Breast epithelium (tissue), 4 donors: ENCODE data around the gene PLET1. TPM values are rescaled to one million over a fixed set of nuclear protein-coding genes. Genes with fewer than 3 reads are reported as not detected.
A peak's percentile ranks its signal among the peaks of the same experiment; 100 is the strongest.

ENCODE experiments used
- DNase-seq, 2 donors: peaks; one replicate each; pipeline ENCODE4 v3.0.0-alpha.2; 2019; ENCODE audit warnings: low spot score in 2 of 2
- H3K27ac ChIP-seq, 2 donors: fragments of 200-600 bp; sonication (generic) in 1 of 2; one replicate each; pipeline ENCODE4 v1.5.1; 2016 to 2019; ENCODE audit warnings: mild to moderate bottlenecking in 1 of 2
- H3K27me3 ChIP-seq, 2 donors: fragments of 200-600 bp; sonication (generic) in 1 of 2; one replicate each; pipeline versions ENCODE4 v1.5.1 to v1.6.0; 2017 to 2019; ENCODE audit warnings: control low read depth in 1 of 2, mild to moderate bottlenecking in 1 of 2
- H3K36me3 ChIP-seq: fragments of 200-600 bp; one replicate; pipeline ENCODE4 v1.5.1; 2019
- H3K4me1 ChIP-seq, 2 donors: fragments of 200-600 bp; sonication (generic); one replicate each; pipeline ENCODE4 v1.5.1; 2016 to 2019; ENCODE audit warnings: control low read depth in 1 of 2
- H3K4me3 ChIP-seq, 3 donors: fragments of 200-600 bp; sonication (generic); 1 replicate in 2 of 3; 2 replicates in 1 of 3; pipeline ENCODE4 v1.5.1; 2016 to 2019; ENCODE audit warnings: mild to moderate bottlenecking in 3 of 3, moderate library complexity in 2 of 3
- H3K9me3 ChIP-seq, 2 donors: fragments of 200-600 bp; sonication (generic) in 1 of 2; one replicate each; pipeline ENCODE4 v1.5.1; 2016 to 2019; ENCODE audit warnings: control low read depth in 1 of 2
- CTCF ChIP-seq, 3 donors: fragments of 450-650 bp; IDR thresholded peaks; one replicate each; pipeline ENCODE4 v1.5.1; 2016 to 2017; ENCODE audit warnings: antibody characterized with exemption in 3 of 3, mild to moderate bottlenecking in 3 of 3, moderate library complexity in 3 of 3
- POLR2A ChIP-seq: fragments of 450-650 bp; IDR thresholded peaks from one replicate; pipeline ENCODE4 v1.6.1; 2016; ENCODE audit warnings: antibody characterized with exemption, mild to moderate bottlenecking, moderate library complexity
- POLR2AphosphoS5 ChIP-seq, 3 donors: sonication (generic); formaldehyde crosslinking; IDR thresholded peaks; one replicate each; pipeline ENCODE4 v1.6.1; 2017; ENCODE audit warnings: antibody characterized with exemption in 3 of 3
- intact Hi-C: fragments of 100-400 bp; cut with DNase I; formaldehyde crosslinking; loops from one replicate; pipeline ENCODE4 v1.15.1; 2023; ENCODE audit warnings: low total_unique reads
- total RNA-seq, 3 donors: library from RNA; depleted of rRNA; stranded (reverse); fragments of >200 nt; gene quantifications; one replicate each; pipeline ENCODE4 v1.1.0, GENCODE V29; 2016

Gene PLET1
- total RNA-seq, 3 donors from 2014 or later = not detected

GRCh38 chr11:112219476-112220232 is 41.0 kb downstream of the PLET1 start:
- DNase-seq = peak in 1 of 2 donors; percentile 34
- Histone ChIP-seq H3K27ac (no peak overlapping the region), H3K9me3 (no peaks in the 10 kb centered on the region), H3K4me1 (no peaks in the 10 kb centered on the region), H3K27me3 (no peaks in the 10 kb centered on the region), H3K36me3 (no peaks in the 10 kb centered on the region), H3K4me3 (no peak overlapping the region)
- peak; percentile 51 to 90 (median 87) for TF ChIP-seq CTCF (IDR thresholded peaks at IDR 0.05)
- no peak for TF ChIP-seq POLR2A
- intact Hi-C loops = loop anchor here (5.0 kb wide), 1 partner anchor 63 kb away; no protein-coding TSS in a partner anchor

- TF ChIP-seq POLR2AphosphoS5 (IDR thresholded peaks at IDR 0.05) (no peak), POLR2A (no peak), CTCF (IDR thresholded peaks at IDR 0.05) (no peak)
- no peaks in the 10 kb centered on the region for H3K36me3 ChIP-seq
- intact Hi-C loops = no loop called here
- no peaks in the 10 kb centered on the region for H3K27me3 ChIP-seq
- no peak for DNase-seq
- no peaks in the 10 kb centered on the region for H3K9me3 ChIP-seq
- no peak overlapping the region for H3K27ac ChIP-seq
- no peak overlapping the region for H3K4me3 ChIP-seq
- no peaks in the 10 kb centered on the region for H3K4me1 ChIP-seq
Measured at GRCh38 chr11:112216561-112217105, 44.0 kb downstream of the PLET1 start.

GRCh38 chr11:112215621-112216020 is 45.0 kb downstream of the PLET1 start:
- Histone ChIP-seq H3K4me1 (no peaks in the 10 kb centered on the region), H3K36me3 (no peaks in the 10 kb centered on the region), H3K27ac (no peak overlapping the region), H3K9me3 (no peaks in the 10 kb centered on the region), H3K27me3 (no peaks in the 10 kb centered on the region), H3K4me3 (no peak overlapping the region)
- no peak for DNase-seq
- TF ChIP-seq POLR2AphosphoS5 (IDR thresholded peaks at IDR 0.05) = no peak
- TF ChIP-seq CTCF (IDR thresholded peaks at IDR 0.05) = no peak
- no peak for TF ChIP-seq POLR2A
- intact Hi-C loops = loop anchor here (1.0 kb wide), 1 partner anchor 13 kb away; no protein-coding TSS in a partner anchor

GRCh38 chr11:112213753-112214152 is 46.9 kb downstream of the PLET1 start:
- no peaks in the 10 kb centered on the region for H3K9me3 ChIP-seq
- H3K4me1 ChIP-seq = no peaks in the 10 kb centered on the region
- no peaks in the 10 kb centered on the region for H3K27me3 ChIP-seq
- DNase-seq = no peak
- TF ChIP-seq POLR2AphosphoS5 (IDR thresholded peaks at IDR 0.05) (no peak), POLR2A (no peak), CTCF (IDR thresholded peaks at IDR 0.05) (no peak)
- no peaks in the 10 kb centered on the region for H3K36me3 ChIP-seq
- no peak overlapping the region for H3K27ac ChIP-seq
- intact Hi-C loops = no loop called here
- H3K4me3 ChIP-seq = no peak overlapping the region

- intact Hi-C loops = no loop called here
- no peak for DNase-seq
- Histone ChIP-seq H3K9me3 (no peaks in the 10 kb centered on the region), H3K4me3 (no peak overlapping the region), H3K4me1 (no peaks in the 10 kb centered on the region), H3K36me3 (no peaks in the 10 kb centered on the region), H3K27me3 (no peaks in the 10 kb centered on the region), H3K27ac (no peak overlapping the region)
- TF ChIP-seq POLR2A = no peak
- TF ChIP-seq CTCF (IDR thresholded peaks at IDR 0.05) = no peak
- TF ChIP-seq POLR2AphosphoS5 (IDR thresholded peaks at IDR 0.05) = no peak
Measured at GRCh38 chr11:112212710-112213109, 48.0 kb downstream of the PLET1 start.
